Measurements from ENCODE around the gene SDK2.

The SDK2 gene

GRCh38 chr17:73611630-73612029, 32.6 kb downstream of the SDK2 start:
- TF ChIP-seq JUND (IDR thresholded peaks at IDR 0.05; ENCODE audit: low read depth), result no peak
- in situ Hi-C loops (cut with HindIII; ENCODE audit: low pct_unique_long_range_greater_than_20kb, low sequenced_read_pairs), result no loop called here
- no peak for DNase-seq (ENCODE audit: low read depth in 1 of 2, low spot score in 1 of 2)

GRCh38 chr17:73610331-73610911, 33.8 kb downstream of the SDK2 start:
- no peak for TF ChIP-seq JUND (IDR thresholded peaks at IDR 0.05; ENCODE audit: low read depth)
- no peak for DNase-seq (ENCODE audit: low read depth in 1 of 2, low spot score in 1 of 2)
- in situ Hi-C loops (cut with HindIII; ENCODE audit: low pct_unique_long_range_greater_than_20kb, low sequenced_read_pairs), result no loop called here

DNA sequence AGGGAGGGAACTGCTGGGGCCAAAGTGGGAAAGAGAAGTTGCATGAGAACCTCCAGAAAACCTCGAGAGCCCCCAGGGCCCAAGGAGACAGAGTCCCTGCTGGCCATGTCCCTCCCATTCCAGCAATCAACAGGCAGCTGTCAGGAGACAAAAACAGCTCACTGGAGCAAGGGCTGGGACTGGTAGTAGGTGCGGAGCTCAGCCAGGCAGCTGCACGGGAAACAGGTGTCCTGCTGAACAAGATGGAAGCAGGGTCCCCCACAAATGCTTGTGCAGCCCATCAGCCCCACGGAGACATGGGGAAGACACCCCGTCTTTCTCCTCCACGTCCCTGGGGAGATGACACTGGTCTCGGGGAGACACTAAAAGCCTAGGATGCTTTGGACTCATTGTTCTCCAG, 34.5 kb downstream of the SDK2 start:
- in situ Hi-C loops (cut with HindIII; ENCODE audit: low pct_unique_long_range_greater_than_20kb, low sequenced_read_pairs), result no loop called here
- DNase-seq (ENCODE audit: low read depth in 1 of 2, low spot score in 1 of 2), result no peak
- no peak for TF ChIP-seq JUND (IDR thresholded peaks at IDR 0.05; ENCODE audit: low read depth)

DNA sequence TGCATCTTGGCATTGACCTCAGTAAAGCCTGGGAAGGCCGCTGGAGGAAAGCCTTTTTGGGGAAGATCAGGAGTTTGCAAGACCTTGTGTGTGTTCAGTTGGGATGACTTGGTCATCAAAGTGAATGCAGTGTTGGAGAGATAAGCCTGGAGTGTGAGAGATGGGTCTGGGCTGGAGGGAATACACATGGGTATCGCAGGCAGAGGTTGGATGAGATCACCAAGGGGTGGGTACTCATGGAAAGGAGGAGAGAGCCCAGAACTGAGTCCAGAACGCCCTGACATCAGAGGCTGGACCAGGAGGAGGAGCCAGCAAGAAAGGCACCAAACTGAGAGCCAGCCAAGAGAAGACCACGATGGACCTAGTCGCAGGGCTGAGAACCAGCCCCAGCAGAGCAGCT, 35.2 kb downstream of the SDK2 start:
- in situ Hi-C loops (cut with HindIII; ENCODE audit: low pct_unique_long_range_greater_than_20kb, low sequenced_read_pairs), result no loop called here
- DNase-seq (ENCODE audit: low read depth in 1 of 2, low spot score in 1 of 2), result no peak
- no peak for TF ChIP-seq JUND (IDR thresholded peaks at IDR 0.05; ENCODE audit: low read depth)

- DNase-seq (ENCODE audit: low read depth in 1 of 2, low spot score in 1 of 2), result no peak
- no peak for TF ChIP-seq JUND (IDR thresholded peaks at IDR 0.05; ENCODE audit: low read depth)
- in situ Hi-C loops (cut with HindIII; ENCODE audit: low pct_unique_long_range_greater_than_20kb, low sequenced_read_pairs), result no loop called here
Observed at GRCh38 chr17:73605444-73605843, 38.8 kb downstream of the SDK2 start.

DNA sequence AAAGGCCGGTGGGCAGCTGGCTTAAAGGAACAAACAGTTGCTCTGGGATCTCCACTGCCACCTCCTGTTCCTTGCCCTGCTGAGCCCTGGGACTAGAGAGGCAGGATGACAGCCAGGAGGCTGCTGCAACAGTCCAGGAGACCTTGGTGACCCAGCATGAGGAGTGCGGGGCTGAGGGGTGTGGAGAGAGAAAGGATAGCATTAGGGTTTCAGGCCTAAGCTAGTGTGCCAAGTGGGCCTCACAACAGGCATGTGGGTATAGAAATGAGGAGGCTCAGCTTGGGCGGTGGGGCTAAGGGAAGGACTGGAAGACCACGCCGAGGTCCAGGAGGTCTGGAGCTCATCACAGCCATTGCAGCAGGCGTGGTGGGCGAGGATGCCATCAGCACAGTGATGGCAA, 39.8 kb downstream of the SDK2 start:
- no peak for TF ChIP-seq JUND (IDR thresholded peaks at IDR 0.05; ENCODE audit: low read depth)
- no peak for DNase-seq (ENCODE audit: low read depth in 1 of 2, low spot score in 1 of 2)
- in situ Hi-C loops (cut with HindIII; ENCODE audit: low pct_unique_long_range_greater_than_20kb, low sequenced_read_pairs), result no loop called here

DNA sequence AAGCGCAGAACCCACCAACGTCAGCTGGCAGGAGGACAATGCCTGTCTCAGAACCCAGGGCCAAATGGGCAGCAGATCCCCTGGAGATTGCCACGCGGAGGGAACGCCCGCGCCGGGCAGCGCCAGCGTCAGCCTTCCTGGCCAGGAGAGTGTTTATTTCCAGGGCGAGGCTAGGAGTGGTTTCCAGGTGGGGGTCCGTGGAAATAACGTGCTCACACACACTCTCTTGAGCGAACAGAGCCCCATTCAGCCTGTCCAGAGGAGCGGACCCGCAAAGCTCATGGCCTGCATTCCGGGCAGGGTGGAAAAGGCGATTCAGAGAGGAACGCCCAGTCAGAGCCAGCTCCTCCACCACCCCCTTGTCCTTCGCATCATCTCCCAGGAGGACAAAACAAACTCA, 40.3 kb downstream of the SDK2 start:
- no peak for DNase-seq (ENCODE audit: low read depth in 1 of 2, low spot score in 1 of 2)
- no peak for TF ChIP-seq JUND (IDR thresholded peaks at IDR 0.05; ENCODE audit: low read depth)
- in situ Hi-C loops (cut with HindIII; ENCODE audit: low pct_unique_long_range_greater_than_20kb, low sequenced_read_pairs), result no loop called here

DNA sequence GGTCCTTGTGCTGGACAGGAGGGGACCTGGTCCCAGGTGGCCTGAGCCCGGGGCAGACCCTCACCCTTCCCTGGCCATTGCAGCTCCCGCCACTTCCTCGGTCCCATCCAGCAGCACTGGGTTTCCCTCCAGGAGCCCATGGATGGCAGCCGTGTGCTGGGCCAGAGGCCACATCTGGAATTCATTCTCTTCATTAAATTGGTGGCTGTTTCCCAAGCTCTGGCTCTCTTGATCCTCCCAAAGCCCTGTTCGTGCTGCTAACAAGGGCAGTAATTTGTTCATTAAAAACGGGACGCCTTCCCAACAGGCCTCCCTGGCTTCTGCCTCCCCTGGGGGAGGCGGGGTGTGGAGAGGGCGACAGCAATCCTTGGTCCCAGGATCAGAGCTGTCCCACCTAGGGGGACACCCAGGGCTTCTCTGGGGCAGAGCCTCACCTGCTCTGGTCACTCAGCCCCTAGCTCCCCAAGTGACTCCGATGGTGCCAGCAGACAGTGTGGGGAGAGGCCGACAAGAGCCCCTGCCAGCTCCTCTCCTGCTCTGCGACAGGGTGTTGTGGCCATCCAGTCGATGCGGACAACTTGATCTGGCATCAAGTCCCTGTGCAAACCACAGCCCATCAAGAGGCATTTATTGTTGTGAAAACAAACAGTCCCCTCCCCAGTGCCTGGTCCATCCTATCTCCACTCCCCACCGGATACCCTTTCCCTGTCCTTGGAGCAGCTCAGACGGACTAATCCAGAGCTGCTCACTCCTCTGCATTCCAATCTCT, 44.0 kb downstream of the SDK2 start:
- TF ChIP-seq JUND (IDR thresholded peaks at IDR 0.05; ENCODE audit: low read depth), result no peak
- no peak for DNase-seq (ENCODE audit: low read depth in 1 of 2, low spot score in 1 of 2)
- in situ Hi-C loops (cut with HindIII; ENCODE audit: low pct_unique_long_range_greater_than_20kb, low sequenced_read_pairs), result no loop called here

- no peak for DNase-seq (ENCODE audit: low read depth in 1 of 2, low spot score in 1 of 2)
- in situ Hi-C loops (cut with HindIII; ENCODE audit: low pct_unique_long_range_greater_than_20kb, low sequenced_read_pairs), result no loop called here
- TF ChIP-seq JUND (IDR thresholded peaks at IDR 0.05; ENCODE audit: low read depth), result no peak
Observed at GRCh38 chr17:73599599-73599998, 44.6 kb downstream of the SDK2 start.

DNA sequence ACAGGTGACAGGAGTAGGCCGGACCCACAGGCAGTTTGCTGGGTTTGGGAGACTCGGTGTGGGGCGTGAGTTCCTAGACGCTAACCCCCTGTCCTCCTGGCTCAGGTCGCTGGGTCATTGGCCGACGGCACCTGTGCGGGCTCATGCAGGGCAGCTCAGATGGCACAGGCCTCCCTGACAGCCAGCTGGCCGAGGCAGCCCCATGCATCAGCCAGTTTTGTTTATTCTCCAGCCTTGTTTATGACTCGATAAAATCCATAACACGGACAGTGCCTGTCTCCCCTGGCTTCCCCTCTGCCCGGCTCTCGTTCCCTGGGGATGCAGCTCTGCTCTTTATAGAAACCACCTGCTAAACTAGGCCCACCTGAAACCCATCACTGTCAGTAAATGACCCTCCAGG, 46.0 kb downstream of the SDK2 start:
- TF ChIP-seq JUND (IDR thresholded peaks at IDR 0.05; ENCODE audit: low read depth), result no peak
- no peak for DNase-seq (ENCODE audit: low read depth in 1 of 2, low spot score in 1 of 2)
- in situ Hi-C loops (cut with HindIII; ENCODE audit: low pct_unique_long_range_greater_than_20kb, low sequenced_read_pairs), result no loop called here

DNA sequence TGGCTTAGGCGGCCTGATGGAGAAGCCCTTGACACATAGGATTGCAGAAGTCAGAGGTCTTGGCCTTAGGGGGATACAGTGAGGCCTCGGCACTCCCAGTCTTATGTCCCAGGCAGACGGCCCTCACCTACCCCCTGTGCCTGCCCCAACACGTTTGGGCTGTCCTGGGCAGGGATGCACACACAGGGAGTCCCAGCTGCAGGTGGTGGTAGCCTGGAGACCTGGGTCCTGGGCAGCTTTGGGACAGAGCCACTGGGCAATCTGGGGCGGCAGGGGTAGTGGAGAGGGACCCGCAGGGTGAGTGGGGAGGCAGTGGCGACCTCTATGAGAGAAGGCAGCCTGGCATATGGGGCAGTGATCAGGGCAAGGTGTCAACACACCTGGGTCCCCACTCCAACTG, 48.3 kb downstream of the SDK2 start:
- TF ChIP-seq JUND (IDR thresholded peaks at IDR 0.05; ENCODE audit: low read depth), result no peak
- in situ Hi-C loops (cut with HindIII; ENCODE audit: low pct_unique_long_range_greater_than_20kb, low sequenced_read_pairs), result no loop called here
- no peak for DNase-seq (ENCODE audit: low read depth in 1 of 2, low spot score in 1 of 2)

GRCh38 chr17:73595479-73595878, 48.8 kb downstream of the SDK2 start:
- no peak for TF ChIP-seq JUND (IDR thresholded peaks at IDR 0.05; ENCODE audit: low read depth)
- in situ Hi-C loops (cut with HindIII; ENCODE audit: low pct_unique_long_range_greater_than_20kb, low sequenced_read_pairs), result no loop called here
- DNase-seq (ENCODE audit: low read depth in 1 of 2, low spot score in 1 of 2), result peak; percentile 24 to 47

DNA sequence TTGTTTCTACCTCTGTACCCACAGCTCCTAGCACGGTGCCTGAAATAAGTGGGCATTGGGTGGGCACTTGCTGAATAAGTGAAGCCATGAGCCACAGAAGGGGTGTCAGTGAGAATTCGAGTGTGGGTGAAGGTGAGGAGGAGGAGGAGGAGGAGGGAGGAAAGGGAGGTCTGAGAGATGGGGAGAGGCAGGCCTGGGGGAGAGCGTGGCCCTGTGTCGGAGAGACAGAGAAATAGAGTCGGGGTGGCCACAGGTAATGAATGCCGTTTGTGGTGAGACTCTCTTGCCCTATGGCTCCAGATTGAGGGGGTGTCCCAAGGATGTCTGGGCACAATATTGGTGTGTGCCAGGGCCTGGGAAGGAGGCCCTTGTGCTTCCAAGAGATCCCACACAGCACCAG, 49.2 kb downstream of the SDK2 start:
- no peak for TF ChIP-seq JUND (IDR thresholded peaks at IDR 0.05; ENCODE audit: low read depth)
- in situ Hi-C loops (cut with HindIII; ENCODE audit: low pct_unique_long_range_greater_than_20kb, low sequenced_read_pairs), result no loop called here
- DNase-seq (ENCODE audit: low read depth in 1 of 2, low spot score in 1 of 2), result no peak

GRCh38 chr17:73594598-73594997, 49.6 kb downstream of the SDK2 start:
- in situ Hi-C loops (cut with HindIII; ENCODE audit: low pct_unique_long_range_greater_than_20kb, low sequenced_read_pairs), result no loop called here
- TF ChIP-seq JUND (IDR thresholded peaks at IDR 0.05; ENCODE audit: low read depth), result no peak
- no peak for DNase-seq (ENCODE audit: low read depth in 1 of 2, low spot score in 1 of 2)
